ENCODE data around the gene CHMP6. TPM values are rescaled to one million over a fixed set of nuclear protein-coding genes. Genes with fewer than 3 reads are reported as not detected.

CHMP6 gene
- total RNA-seq, 4 donors from 2014 or later = 19.8 to 36.7 (median 26.1) TPM

- peak in 1 of 2 donors; percentile 64 for DNase-seq (ENCODE audit: low spot score in 2 of 2)
- TF ChIP-seq POLR2A (IDR thresholded peaks at IDR 0.05) (no peak), CTCF (IDR thresholded peaks at IDR 0.05) (no peak)
- WGBS, 2 donors = 89 to 92% methylated on average over 17 of the region's 17 CpGs
- intact Hi-C loops (cut with DNase I; ENCODE audit: low total_unique reads) = no loop called here
- H3K4me3 ChIP-seq (ENCODE audit: low read depth, poor library complexity, severe bottlenecking) = no peak overlapping the region
These were observed 41.0 kb upstream of the CHMP6 start for GRCh38 chr17:80950466-80951120.

GRCh38 chr17:80951121-80952090, 40.2 kb upstream of the CHMP6 start:
- TF ChIP-seq CTCF (IDR thresholded peaks at IDR 0.05) (no peak), POLR2A (IDR thresholded peaks at IDR 0.05) (no peak)

GRCh38 chr17:80952291-80952690, 39.4 kb upstream of the CHMP6 start:
- peak in 1 of 2 donors; percentile 74 for DNase-seq (ENCODE audit: low spot score in 2 of 2)
- intact Hi-C loops (cut with DNase I; ENCODE audit: low total_unique reads) = no loop called here
- TF ChIP-seq CTCF (IDR thresholded peaks at IDR 0.05) (no peak), POLR2A (IDR thresholded peaks at IDR 0.05) (no peak)
- H3K4me3 ChIP-seq (ENCODE audit: low read depth, poor library complexity, severe bottlenecking) = no peak overlapping the region
- 87% methylated on average over 15 to 16 of the region's 16 CpGs for WGBS, 2 donors

More at GRCh38 chr17:80951121-80952090, 40.2 kb upstream of the CHMP6 start:
- DNase-seq (ENCODE audit: low spot score in 2 of 2) = peak in 1 of 2 donors; percentile 67
- intact Hi-C loops (cut with DNase I; ENCODE audit: low total_unique reads) = no loop called here
- 90 to 92% methylated on average over 37 to 38 of the region's 38 CpGs for WGBS, 2 donors
- H3K4me3 ChIP-seq (ENCODE audit: low read depth, poor library complexity, severe bottlenecking) = no peak overlapping the region

- TF ChIP-seq CTCF (IDR thresholded peaks at IDR 0.05) (no peak), POLR2A (IDR thresholded peaks at IDR 0.05) (no peak)
- DNase-seq (ENCODE audit: low spot score in 2 of 2) = peak in 1 of 2 donors; percentile 82
- H3K4me3 ChIP-seq (ENCODE audit: low read depth, poor library complexity, severe bottlenecking) = no peak overlapping the region
- WGBS, 2 donors = 96 to 97% methylated on average over 22 of the region's 22 CpGs
- intact Hi-C loops (cut with DNase I; ENCODE audit: low total_unique reads) = no loop called here
These were observed 37.9 kb upstream of the CHMP6 start for GRCh38 chr17:80953471-80954315.

- intact Hi-C loops (cut with DNase I; ENCODE audit: low total_unique reads) = no loop called here
- no peak overlapping the region for H3K4me3 ChIP-seq (ENCODE audit: low read depth, poor library complexity, severe bottlenecking)
- no peak for TF ChIP-seq CTCF (IDR thresholded peaks at IDR 0.05)
- 79 to 94% methylated on average over 5 of the region's 5 CpGs for WGBS, 2 donors
- no peak for DNase-seq (ENCODE audit: low spot score in 2 of 2)
These were observed 36.6 kb upstream of the CHMP6 start for GRCh38 chr17:80955078-80955477.

All from lower leg skin (tissue), 4 donors.